ENCODE data around the gene DNAI7. TPM values are rescaled to one million over a fixed set of nuclear protein-coding genes. Genes with fewer than 3 reads are reported as not detected.
A peak's percentile ranks its signal among the peaks of the same experiment; 100 is the strongest.

Gene DNAI7
- total RNA-seq, 1 donor from 2014 or later, result 1.8 TPM

GRCh38 chr12:25202137-25202536, 7.2 kb upstream of the DNAI7 start:
- no peak for TF ChIP-seq CTCF (conservative IDR thresholded peaks at IDR 0.05)
- no peak for DNase-seq (ENCODE audit: extremely low spot score, unreplicated experiment)
- Mint-ChIP-seq H3K27me3 (no peaks in the 10 kb centered on the region), H3K9me3 (no peaks in the 10 kb centered on the region), H3K4me1 (ENCODE audit: unreplicated experiment) (no peaks in the 10 kb centered on the region), H3K36me3 (peaks cover 39% of the 10 kb centered on the region), H3K4me3 (no peak overlapping the region), H3K27ac (no peak overlapping the region)

- H3K9me3 Mint-ChIP-seq, result no peaks in the 10 kb centered on the region
- no peak overlapping the region for H3K27ac Mint-ChIP-seq
- no peak for TF ChIP-seq CTCF (conservative IDR thresholded peaks at IDR 0.05)
- no peak overlapping the region for H3K4me3 Mint-ChIP-seq
- DNase-seq (ENCODE audit: extremely low spot score, unreplicated experiment), result no peak
- H3K4me1 Mint-ChIP-seq (ENCODE audit: unreplicated experiment), result no peaks in the 10 kb centered on the region
- no peaks in the 10 kb centered on the region for H3K27me3 Mint-ChIP-seq
- peaks cover 29% of the 10 kb centered on the region for H3K36me3 Mint-ChIP-seq
Observed at GRCh38 chr12:25200703-25201102, 5.7 kb upstream of the DNAI7 start.

DNA sequence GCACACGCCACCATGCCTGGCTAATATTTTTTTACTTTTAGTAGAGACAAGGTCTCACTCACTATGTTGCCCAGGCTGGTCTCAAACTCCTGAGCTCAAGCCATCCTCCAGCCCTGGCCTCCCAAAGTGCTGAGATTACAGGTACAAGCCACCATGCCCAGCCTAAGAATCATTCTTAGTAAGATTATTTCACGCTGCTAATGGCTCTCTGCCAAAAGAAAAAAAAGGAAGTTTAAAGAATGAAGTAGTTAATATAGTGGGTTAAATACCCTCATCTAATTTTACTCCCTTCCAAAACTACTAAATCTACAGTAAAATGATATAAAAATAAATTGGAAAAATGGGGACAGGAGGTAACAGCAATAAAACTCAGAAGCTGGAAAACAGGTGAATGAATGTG, 2.6 kb upstream of the DNAI7 start:
- H3K4me3 Mint-ChIP-seq, result no peak overlapping the region
- peaks cover 18% of the 10 kb centered on the region for H3K36me3 Mint-ChIP-seq
- H3K9me3 Mint-ChIP-seq, result no peaks in the 10 kb centered on the region
- TF ChIP-seq CTCF (conservative IDR thresholded peaks at IDR 0.05), result no peak
- H3K4me1 Mint-ChIP-seq (ENCODE audit: unreplicated experiment), result peaks cover 4% of the 10 kb centered on the region
- H3K27ac Mint-ChIP-seq, result no peak overlapping the region
- no peak for DNase-seq (ENCODE audit: extremely low spot score, unreplicated experiment)
- H3K27me3 Mint-ChIP-seq, result no peaks in the 10 kb centered on the region

DNA sequence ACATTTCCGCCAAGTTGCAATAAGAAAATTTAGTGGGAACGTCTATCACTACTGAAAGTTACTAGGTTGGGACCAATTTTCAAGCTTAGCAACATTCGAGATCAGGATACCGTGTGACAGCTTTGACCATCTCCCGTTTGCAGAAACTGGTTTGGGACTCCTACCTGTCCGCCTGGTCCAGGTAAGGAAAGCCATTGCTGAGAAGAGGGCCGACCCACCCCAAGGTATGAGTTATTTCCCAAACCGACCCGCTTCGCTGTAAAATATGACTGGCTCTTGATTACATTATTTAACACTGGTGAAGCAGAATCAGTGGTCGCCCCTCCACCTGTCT, 271 bp downstream of the DNAI7 start:
- no peak for TF ChIP-seq CTCF (conservative IDR thresholded peaks at IDR 0.05)
- H3K27ac Mint-ChIP-seq, result peak overlapping the region; percentile 97
- no peak for DNase-seq (ENCODE audit: extremely low spot score, unreplicated experiment)
- peaks cover 3% of the 10 kb centered on the region for H3K36me3 Mint-ChIP-seq
- no peaks in the 10 kb centered on the region for H3K27me3 Mint-ChIP-seq
- H3K9me3 Mint-ChIP-seq, result no peaks in the 10 kb centered on the region
- peaks cover 4% of the 10 kb centered on the region for H3K4me1 Mint-ChIP-seq (ENCODE audit: unreplicated experiment)
- peak overlapping the region; percentile 98 for H3K4me3 Mint-ChIP-seq

- Mint-ChIP-seq H3K36me3 (no peaks in the 10 kb centered on the region), H3K9me3 (no peaks in the 10 kb centered on the region), H3K27me3 (no peaks in the 10 kb centered on the region), H3K4me1 (ENCODE audit: unreplicated experiment) (peaks cover 4% of the 10 kb centered on the region), H3K4me3 (peak overlapping the region; percentile 98), H3K27ac (peak overlapping the region; percentile 97)
- DNase-seq (ENCODE audit: extremely low spot score, unreplicated experiment), result no peak
- no peak for TF ChIP-seq CTCF (conservative IDR thresholded peaks at IDR 0.05)
Observed at GRCh38 chr12:25194214-25194613, 746 bp downstream of the DNAI7 start.

DNA sequence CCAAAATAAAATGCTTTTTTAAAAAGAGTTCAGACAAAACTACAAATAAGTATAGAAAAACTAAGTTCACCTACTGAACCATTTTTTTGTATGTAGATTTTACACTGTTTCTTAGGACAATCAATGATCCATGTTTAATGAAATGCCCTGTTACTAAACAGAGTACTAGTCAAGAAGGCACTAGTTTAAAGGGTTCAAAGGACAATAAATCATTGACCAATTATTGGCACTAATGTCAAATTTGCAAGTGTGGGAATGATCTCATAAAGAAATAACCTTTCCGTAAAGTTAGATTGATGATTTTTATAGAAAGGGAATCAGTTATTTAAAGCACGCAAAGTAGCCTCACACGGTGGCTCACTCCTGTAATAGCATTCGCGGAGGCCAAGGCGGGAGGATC, 4.2 kb downstream of the DNAI7 start:
- H3K27ac Mint-ChIP-seq, result no peak overlapping the region
- H3K4me1 Mint-ChIP-seq (ENCODE audit: unreplicated experiment), result peaks cover 8% of the 10 kb centered on the region
- no peaks in the 10 kb centered on the region for H3K9me3 Mint-ChIP-seq
- no peaks in the 10 kb centered on the region for H3K27me3 Mint-ChIP-seq
- H3K36me3 Mint-ChIP-seq, result no peaks in the 10 kb centered on the region
- no peak for DNase-seq (ENCODE audit: extremely low spot score, unreplicated experiment)
- H3K4me3 Mint-ChIP-seq, result no peak overlapping the region
- no peak for TF ChIP-seq CTCF (conservative IDR thresholded peaks at IDR 0.05)

All from type B pancreatic cell (in vitro differentiated cells).